Activated CD8-positive, alpha-beta memory T cell treated with anti-CD3 and anti-CD28 coated beads for 1 hour (primary cell): Measurements from ENCODE around the gene IL6.

ENCODE experiments used
- DNase-seq, 2 donors: peaks; one replicate each; pipeline ENCODE4 v3.0.0-alpha.2; 2020; ENCODE audit warnings: low read depth in 1 of 2; ENCODE audit errors: extremely low read depth in 1 of 2

The IL6 gene

GRCh38 chr7:22726345-22726906, 574 bp upstream of the IL6 start:
- DNase-seq: no peak

- no peak for DNase-seq
These were observed 675 bp downstream of the IL6 start for GRCh38 chr7:22727714-22728035.

DNA sequence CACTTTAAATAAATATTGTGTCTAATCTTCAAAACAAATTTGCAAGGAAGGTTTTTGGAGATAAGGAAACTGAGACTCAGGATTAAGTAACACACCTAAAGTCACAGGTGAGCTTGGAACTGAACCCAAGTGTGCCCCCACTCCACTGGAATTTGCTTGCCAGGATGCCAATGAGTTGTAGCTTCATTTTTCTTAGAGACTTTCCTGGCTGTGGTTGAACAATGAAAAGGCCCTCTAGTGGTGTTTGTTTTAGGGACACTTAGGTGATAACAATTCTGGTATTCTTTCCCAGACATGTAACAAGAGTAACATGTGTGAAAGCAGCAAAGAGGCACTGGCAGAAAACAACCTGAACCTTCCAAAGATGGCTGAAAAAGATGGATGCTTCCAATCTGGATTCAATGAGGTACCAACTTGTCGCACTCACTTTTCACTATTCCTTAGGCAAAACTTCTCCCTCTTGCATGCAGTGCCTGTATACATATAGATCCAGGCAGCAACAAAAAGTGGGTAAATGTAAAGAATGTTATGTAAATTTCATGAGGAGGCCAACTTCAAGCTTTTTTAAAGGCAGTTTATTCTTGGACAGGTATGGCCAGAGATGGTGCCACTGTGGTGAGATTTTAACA, 1.5 kb downstream of the IL6 start:
- no peak for DNase-seq

- no peak for DNase-seq
These were observed 2.3 kb downstream of the IL6 start for GRCh38 chr7:22729180-22729825.

DNA sequence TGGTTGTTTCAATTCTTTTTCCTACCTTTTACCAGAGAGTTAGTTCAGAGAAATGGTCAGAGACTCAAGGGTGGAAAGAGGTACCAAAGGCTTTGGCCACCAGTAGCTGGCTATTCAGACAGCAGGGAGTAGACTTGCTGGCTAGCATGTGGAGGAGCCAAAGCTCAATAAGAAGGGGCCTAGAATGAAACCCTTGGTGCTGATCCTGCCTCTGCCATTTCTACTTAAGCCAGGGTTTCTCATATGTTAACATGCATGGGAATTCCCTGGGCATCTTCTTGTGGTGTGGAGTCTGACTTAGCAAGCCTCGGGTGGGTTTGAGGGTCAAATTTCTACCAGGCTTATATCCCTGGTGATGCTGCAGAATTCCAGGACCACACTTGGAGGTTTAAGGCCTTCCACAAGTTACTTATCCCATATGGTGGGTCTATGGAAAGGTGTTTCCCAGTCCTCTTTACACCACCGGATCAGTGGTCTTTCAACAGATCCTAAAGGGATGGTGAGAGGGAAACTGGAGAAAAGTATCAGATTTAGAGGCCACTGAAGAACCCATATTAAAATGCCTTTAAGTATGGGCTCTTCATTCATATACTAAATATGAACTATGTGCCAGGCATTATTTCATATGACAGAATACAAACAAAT, 3.2 kb downstream of the IL6 start:
- no peak for DNase-seq

- no peak for DNase-seq
These were observed 4.1 kb downstream of the IL6 start for GRCh38 chr7:22730921-22731654.

GRCh38 chr7:22731766-22732165, 4.8 kb downstream of the IL6 start:
- no peak for DNase-seq

DNA sequence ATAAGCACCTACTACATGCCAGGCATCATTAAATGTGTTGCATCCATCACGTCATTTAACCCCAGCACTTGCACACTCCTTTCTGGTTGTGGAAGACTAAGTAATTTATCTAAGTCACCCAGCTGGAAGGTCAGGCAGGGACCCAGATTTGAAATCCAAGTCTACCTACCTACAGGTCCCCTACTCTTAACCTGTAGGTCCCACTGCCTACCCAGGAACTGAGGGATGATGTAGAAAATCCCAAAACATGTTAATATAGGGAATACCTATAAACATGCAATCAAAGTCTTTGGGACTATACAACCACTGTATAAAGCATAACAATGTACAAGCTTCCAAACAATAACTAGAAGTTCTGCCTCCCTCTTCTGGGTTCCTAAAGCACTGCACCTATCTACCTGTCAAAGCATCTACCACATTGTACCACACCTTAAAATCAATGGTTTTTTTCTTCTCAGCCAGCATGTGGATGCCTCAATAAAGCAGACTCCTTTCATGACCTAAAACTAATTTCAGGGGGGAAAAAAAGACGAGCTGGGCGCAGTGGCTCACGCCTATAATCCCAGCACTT, 5.6 kb downstream of the IL6 start:
- DNase-seq: no peak

GRCh38 chr7:22733761-22734160, 6.8 kb downstream of the IL6 start:
- no peak for DNase-seq

DNA sequence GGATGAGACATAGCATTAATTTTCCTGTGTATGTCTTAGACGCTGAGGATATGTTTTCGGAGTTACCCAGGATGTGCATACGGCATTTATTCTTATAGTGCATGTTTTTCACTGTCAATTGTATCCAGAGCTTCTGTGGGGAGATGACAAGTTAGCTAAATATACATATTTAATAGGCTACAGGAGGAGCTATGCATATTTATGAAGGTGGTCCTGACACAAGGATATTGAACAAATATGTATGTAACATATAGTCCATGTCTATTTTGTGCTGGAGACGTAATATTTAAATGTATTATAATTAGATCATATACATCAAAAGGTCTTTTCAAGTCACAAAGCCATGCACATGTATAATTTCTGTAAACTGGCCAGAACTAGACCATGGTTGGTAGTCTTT, 16.0 kb downstream of the IL6 start:
- DNase-seq: no peak

- no peak for DNase-seq
These were observed 24.3 kb downstream of the IL6 start for GRCh38 chr7:22751341-22751740.

GRCh38 chr7:22757338-22757994, 30.5 kb downstream of the IL6 start:
- DNase-seq: no peak

GRCh38 chr7:22758576-22758975, 31.6 kb downstream of the IL6 start:
- DNase-seq: no peak

DNA sequence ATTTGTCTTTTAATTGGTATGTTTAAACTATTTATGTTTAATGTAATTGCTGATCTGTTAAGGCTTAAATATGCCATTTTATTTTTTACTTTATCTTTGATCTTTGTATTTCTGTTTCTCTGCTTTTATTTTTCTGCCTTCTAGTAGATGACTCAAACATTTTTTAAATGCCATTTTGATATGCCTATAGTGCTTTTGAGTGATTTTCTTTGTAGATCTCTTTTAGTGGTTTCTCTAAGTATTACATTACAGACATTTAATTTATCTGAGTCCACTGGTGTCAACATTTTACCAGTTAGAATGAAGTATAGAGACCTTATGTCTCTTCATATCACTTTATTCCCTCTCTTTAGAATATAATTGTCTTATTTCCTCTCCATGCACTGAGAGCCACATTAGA, 32.7 kb downstream of the IL6 start:
- no peak for DNase-seq

GRCh38 chr7:22762866-22763265, 35.9 kb downstream of the IL6 start:
- DNase-seq: no peak

DNA sequence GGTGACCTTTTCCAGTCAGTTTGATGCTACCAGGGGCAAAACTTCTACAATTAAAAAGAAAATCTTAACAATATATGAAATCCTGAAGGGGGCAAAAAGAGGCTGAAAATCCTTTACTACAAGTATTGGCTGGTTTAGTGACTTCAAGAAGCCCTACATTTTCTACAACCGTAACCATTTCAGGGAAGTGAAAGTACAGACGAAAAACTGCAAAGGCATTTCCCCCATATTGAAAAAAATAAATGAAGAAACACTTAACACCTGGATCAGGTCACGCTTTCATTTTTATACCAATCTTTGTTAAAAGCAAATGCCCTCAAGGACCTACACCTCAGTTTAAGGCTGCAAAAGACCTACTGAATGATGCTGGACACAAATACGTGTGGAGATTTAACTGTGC, 38.6 kb downstream of the IL6 start:
- DNase-seq: no peak

GRCh38 chr7:22771194-22771871, 44.3 kb downstream of the IL6 start:
- DNase-seq: no peak

DNA sequence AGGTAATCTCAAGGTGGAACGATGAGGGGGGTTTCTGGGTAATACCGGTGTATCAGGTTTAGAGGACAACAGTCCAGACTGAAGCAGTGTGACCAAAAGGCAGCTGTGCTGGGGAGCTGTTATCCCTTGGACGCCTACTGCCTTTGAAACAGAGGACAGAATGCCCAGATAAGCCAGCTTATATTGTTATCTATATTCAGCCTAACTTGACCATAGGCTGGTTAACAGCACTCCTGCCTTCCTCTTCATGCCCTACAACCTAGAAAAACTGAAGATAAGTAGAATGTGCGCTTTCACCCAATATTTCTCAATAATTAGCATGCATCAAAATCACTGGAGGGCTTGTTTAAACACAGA, 44.9 kb downstream of the IL6 start:
- DNase-seq: no peak

DNA sequence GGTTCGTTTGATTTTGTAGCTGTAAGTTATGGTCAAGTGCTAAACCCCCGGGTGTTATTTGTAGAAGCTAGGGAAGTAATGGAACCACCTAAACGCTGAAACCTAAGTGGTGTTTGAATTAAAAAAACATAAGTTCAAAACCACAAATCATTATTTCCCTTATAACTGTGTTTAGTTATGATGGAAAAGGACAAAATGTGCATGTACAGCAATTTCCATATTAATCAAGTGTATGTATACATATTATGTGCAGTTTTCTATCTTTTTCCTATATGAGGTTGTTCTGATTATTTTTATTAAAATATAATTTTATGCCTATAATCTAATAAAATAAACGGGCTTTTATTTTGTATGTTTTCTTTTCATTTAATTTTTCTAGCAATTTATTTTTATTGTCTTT, 45.9 kb downstream of the IL6 start:
- DNase-seq: no peak

- DNase-seq: no peak
These were observed 50.0 kb downstream of the IL6 start for GRCh38 chr7:22776964-22777363.
